GM12873 (cell line): ENCODE results near the gene COQ3.

Experiments
- CTCF ChIP-seq: IDR thresholded peaks from 2 replicates; pipeline ENCODE4 v1.5.1; 2012; ENCODE audit warnings: low read depth, mild to moderate bottlenecking, moderate library complexity, low read length, control low read depth; ENCODE audit not compliant: insufficient read depth; ENCODE audit errors: missing control alignments

COQ3 gene

DNA sequence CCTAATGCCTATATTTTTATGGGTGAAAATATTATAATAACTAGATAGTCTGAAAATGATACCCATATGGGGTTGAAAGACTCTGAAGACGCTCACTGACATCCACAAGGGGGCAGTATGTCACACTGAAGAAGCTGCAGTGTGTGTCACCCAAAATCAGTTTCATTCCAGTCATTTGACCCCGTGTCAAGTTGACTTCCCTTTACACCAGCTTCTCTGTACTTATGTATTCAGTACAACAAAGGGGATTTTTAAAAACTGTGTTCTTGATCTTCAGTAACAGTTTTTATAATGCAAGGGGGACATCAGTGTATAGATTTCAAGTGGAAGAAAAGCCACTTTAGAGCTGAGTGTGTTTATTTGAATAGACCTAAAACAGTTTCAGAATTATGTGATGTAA is 63.8 kb downstream of the COQ3 start:
- TF ChIP-seq CTCF = peak; percentile 87

GRCh38 chr6:99324996-99325395 is 69.0 kb downstream of the COQ3 start:
- TF ChIP-seq CTCF = no peak
